ENCODE results near the gene HOXD9.
A peak's percentile ranks its signal among the peaks of the same experiment; 100 is the strongest.

The HOXD9 gene

GRCh38 chr2:176099159-176099727 is 23.3 kb upstream of the HOXD9 start:
- DNase-seq, result no peak

GRCh38 chr2:176099728-176100546 is 22.6 kb upstream of the HOXD9 start, which contains the start of gene HOXD12:
Gene HOXD12 (plus strand): TSS chr2:176099795. CDS start chr2:176099802, 7 bp downstream.
- peak; percentile 51 for DNase-seq

- peak; percentile 47 for DNase-seq
Observed at GRCh38 chr2:176100547-176101140, 21.9 kb upstream of the HOXD9 start.

- DNase-seq, result no peak
Observed at GRCh38 chr2:176101216-176101830, 21.2 kb upstream of the HOXD9 start.

GRCh38 chr2:176101842-176102241 is 20.7 kb upstream of the HOXD9 start:
- no peak for DNase-seq

GRCh38 chr2:176102309-176102866 is 20.1 kb upstream of the HOXD9 start:
- no peak for DNase-seq

- no peak for DNase-seq
Observed at GRCh38 chr2:176103194-176103593, 19.3 kb upstream of the HOXD9 start.

- peak; percentile 35 for DNase-seq
Observed at GRCh38 chr2:176103742-176104315, 18.7 kb upstream of the HOXD9 start.

- DNase-seq, result peak; percentile 55
Observed at GRCh38 chr2:176104316-176105077, 18.0 kb upstream of the HOXD9 start.

- peak; percentile 54 for DNase-seq
Observed at GRCh38 chr2:176105078-176105729, 17.3 kb upstream of the HOXD9 start.

GRCh38 chr2:176105730-176106580 is 16.6 kb upstream of the HOXD9 start:
- DNase-seq, result peak; percentile 49

- DNase-seq, result peak; percentile 56
Observed at GRCh38 chr2:176106581-176107539, 15.7 kb upstream of the HOXD9 start, which contains the start of gene HOXD11. Gene HOXD11 (plus strand): TSS chr2:176107280. CDS start chr2:176107356, 76 bp downstream.

GRCh38 chr2:176107731-176108181 is 14.8 kb upstream of the HOXD9 start:
- peak; percentile 48 for DNase-seq

- DNase-seq, result peak; percentile 43
Observed at GRCh38 chr2:176109192-176109901, 13.2 kb upstream of the HOXD9 start.

GRCh38 chr2:176109946-176110345 is 12.6 kb upstream of the HOXD9 start:
- DNase-seq, result no peak

- DNase-seq, result no peak
Observed at GRCh38 chr2:176110415-176111308, 11.9 kb upstream of the HOXD9 start.

GRCh38 chr2:176111309-176111663 is 11.2 kb upstream of the HOXD9 start:
- no peak for DNase-seq
